ENCODE results near the gene RTN4R. TPM values are rescaled to one million over a fixed set of nuclear protein-coding genes. Genes with fewer than 3 reads are reported as not detected.

The RTN4R gene
- total and polyA plus RNA-seq, 9 of the 15 experiments (the other 6 are each of a cell fraction or from before 2014, with no cell fraction given) = 0.04 to 2.8 (median 1.4) TPM; not detected in 3

- FAIRE-seq (no peak), DNase-seq (ENCODE audit: extremely low read depth in 1 of 4, low spot score in 3 of 4) (no peak), ATAC-seq (no peak)
- Histone ChIP-seq H3K27me3 (ENCODE audit: control insufficient read depth in 2 of 2, insufficient read depth in 2 of 2, low read length in 2 of 2) (peaks cover 49 to 95% of the 10 kb centered on the region in 2 experiments; a peak in 4 of 5 replicates), H2AFZ (ENCODE audit: low read depth, low read length) (no peak overlapping the region), H4K20me1 (replicated peaks; ENCODE audit: control insufficient read depth, insufficient read depth, low read length) (peaks cover 34% of the 10 kb centered on the region), H3K9me1 (ENCODE audit: control insufficient read depth, insufficient read depth, low read length) (peaks cover 7% of the 10 kb centered on the region), H3K79me2 (ENCODE audit: control insufficient read depth, insufficient read depth, low read length) (no peaks in the 10 kb centered on the region), H3K4me3 (no peak overlapping the region), H3K9me3 (replicated peaks; ENCODE audit: control insufficient read depth, insufficient read depth, low read depth, low read length) (peaks cover 14% of the 10 kb centered on the region; the same call in 1 of the 2 replicates), H3K9ac (ENCODE audit: insufficient read depth in 1 of 2, low read depth in 2 of 2, low read length in 2 of 2) (peak overlapping the region in 1 of 2 experiments; percentile 32; a peak in 1 of 4 replicates), H3K4me1 (replicated peaks in 1 of 2; ENCODE audit: control insufficient read depth in 2 of 2, insufficient read depth in 2 of 2, low read length in 2 of 2) (peaks cover 0 to 42% of the 10 kb centered on the region in 2 experiments; a peak in 1 of 5 replicates), H3K36me3 (ENCODE audit: control insufficient read depth, insufficient read depth, low read length) (no peaks in the 10 kb centered on the region), H3K4me2 (ENCODE audit: insufficient read depth, low read length) (no peak overlapping the region), H3K27ac (ENCODE audit: extremely low read depth, low read depth, low read length) (no peak overlapping the region)
- ChIA-PET POLR2A (interaction anchor here (0.6 to 5.0 kb wide), 4 partner anchors 12 to 418 kb away, joined by 3 to 30 read pairs (median 15); no protein-coding TSS in a partner anchor), CTCF (ENCODE audit: low intra/inter-chr PET ratio) (no interaction called here)
- intact Hi-C loops (cut with micrococcal nuclease) (no loop called here), in situ Hi-C loops (cut with MboI) (no loop called here)
- 2% methylated on average over 17 of the region's 17 CpGs for WGBS (ENCODE audit: insufficient coverage, low coverage, missing lambda C conversion rate)
- no TSS peak for BruUV-seq (replicated peaks)
- TF ChIP-seq TAF15 (IDR thresholded peaks at IDR 0.05; ENCODE audit: low read depth, low read length) = no peak
- TF ChIP-seq DACH1 (IDR thresholded peaks at IDR 0.05; ENCODE audit: partially characterized antibody) = peak; percentile 28
- no peak for TF ChIP-seq RREB1 (CRISPR knock-in tag; IDR thresholded peaks at IDR 0.05)
- no peak for TF ChIP-seq JUN (IDR thresholded peaks at IDR 0.05; ENCODE audit: borderline replicate concordance, low read depth, low read length)
- no peak for TF ChIP-seq JUN (CRISPR knock-in tag; IDR thresholded peaks at IDR 0.05; ENCODE audit: borderline replicate concordance)
- TF ChIP-seq ELF2 (CRISPR knock-in tag; IDR thresholded peaks at IDR 0.05) = peak; percentile 42; the same call in 1 of the 2 replicates
- no peak for TF ChIP-seq ZNF780A (CRISPR knock-in tag; IDR thresholded peaks at IDR 0.05)
- 0 out of 2 replicates have a peak, but pooled peaks have one; percentile 10 for TF ChIP-seq ZNF282 (CRISPR knock-in tag; IDR thresholded peaks at IDR 0.05)
- TF ChIP-seq ZNF124 (CRISPR knock-in tag; IDR thresholded peaks at IDR 0.05) = peak; percentile 54; the same call in 1 of the 2 replicates
- TF ChIP-seq PRPF4 (IDR thresholded peaks at IDR 0.05; ENCODE audit: insufficient read depth, low read depth, low read length, poor library complexity, severe bottlenecking) = no peak
- no peak for TF ChIP-seq ARID2 (IDR thresholded peaks at IDR 0.05)
- no peak for TF ChIP-seq ZNF143 (CRISPR knock-in tag; IDR thresholded peaks at IDR 0.05)
- TF ChIP-seq RFX5 (IDR thresholded peaks at IDR 0.05; ENCODE audit: low read depth, low read length) = no peak
- TF ChIP-seq SP2 (IDR thresholded peaks at IDR 0.05; ENCODE audit: extremely low read depth, low read depth, low read length, poor library complexity, severe bottlenecking) = no peak
- TF ChIP-seq PHTF2 (CRISPR knock-in tag; IDR thresholded peaks at IDR 0.05) = no peak
- peak; percentile 64; the same call in 1 of the 2 replicates for TF ChIP-seq NR3C1 (CRISPR knock-in tag; IDR thresholded peaks at IDR 0.05)
- TF ChIP-seq ZNF764 (CRISPR knock-in tag; IDR thresholded peaks at IDR 0.05; ENCODE audit: low read depth) = no peak
- no peak for TF ChIP-seq BACH1 (tag; IDR thresholded peaks at IDR 0.05)
- TF ChIP-seq NUFIP1 (IDR thresholded peaks at IDR 0.05; ENCODE audit: partially characterized antibody) = no peak
Observed at GRCh38 chr22:20226760-20227350, 41.3 kb downstream of the RTN4R start.

Data from K562 (cell line).